K562 (cell line): Measurements from ENCODE around the gene PAN2. TPM values are rescaled to one million over a fixed set of nuclear protein-coding genes. Genes with fewer than 3 reads are reported as not detected.
A peak's percentile ranks its signal among the peaks of the same experiment; 100 is the strongest.

Experiments used
- ELF4 ChIP-seq: fragments of 450-650 bp; formaldehyde crosslinking; IDR thresholded peaks from 2 replicates; pipeline ENCODE4 v1.4.0; 2022; ENCODE audit warnings: missing genetic modification characterization
- FOXA3 ChIP-seq, 2 experiments: fragments of 450-650 bp in 1 of 2; sonication (generic) in 1 of 2; formaldehyde crosslinking; IDR thresholded peaks in 1 of 2; conservative IDR thresholded peaks in 1 of 2; 2 replicates each; pipeline versions ENCODE4 v1.4.0 to v1.8.0; 2020 to 2022; ENCODE audit warnings: mild to moderate bottlenecking in 2 of 2, missing genetic modification reagents in 1 of 2
- MCM3 ChIP-seq: fragments of 450-650 bp; IDR thresholded peaks from 2 replicates; pipeline ENCODE4 v1.6.1; 2016
- POLR3G ChIP-seq: IDR thresholded peaks from 2 replicates; pipeline ENCODE4 v1.6.1; 2011; ENCODE audit not compliant: insufficient read length, insufficient replicate concordance; ENCODE audit errors: extremely low read depth
- RCOR1 ChIP-seq, 2 experiments: IDR thresholded peaks; 2 replicates each; pipeline ENCODE4 v1.6.1; 2012; ENCODE audit warnings: low read depth in 2 of 2, low read length in 2 of 2, borderline replicate concordance in 1 of 2, improper control_type of control experiment in 1 of 2
- YBX1 ChIP-seq: fragments of 450-650 bp; IDR thresholded peaks from 2 replicates; pipeline ENCODE4 v1.7.1; 2016; ENCODE audit warnings: mild to moderate bottlenecking
- ZBTB17 ChIP-seq: fragments of 450-650 bp; formaldehyde crosslinking; IDR thresholded peaks from 2 replicates; pipeline ENCODE4 v1.4.0; 2020; ENCODE audit warnings: mild to moderate bottlenecking
- ZNF174 ChIP-seq: fragments of 250-450 bp; sonication (Bioruptor Pico); IDR thresholded peaks from 2 replicates; pipeline ENCODE4 v1.4.0; 2020; ENCODE audit warnings: mild to moderate bottlenecking
- ZNF197 ChIP-seq: fragments of 200-800 bp; sonication (Bioruptor generic); IDR thresholded peaks from 2 replicates; pipeline ENCODE4 v1.6.1; 2016; ENCODE audit warnings: low read depth, missing genetic modification characterization, missing compliant biosample characterization
- ZNF584 ChIP-seq: fragments of 200-800 bp; sonication (Bioruptor generic); IDR thresholded peaks from 2 replicates; pipeline ENCODE4 v1.6.1; 2016; ENCODE audit warnings: low read depth, mild to moderate bottlenecking, missing genetic modification characterization, missing compliant biosample characterization
- polyA plus RNA-seq, 8 experiments: library from polyadenylated mRNA; depleted of rRNA in 4 of 8; stranded (reverse) in 5 of 8; unstranded in 3 of 8; fragments of >200 nt; fragmentation: Nextera tagmentation in 2 of 8; fragmentation: Illumina TruSeq in 1 of 8; extraction: Ambion mirVana in 2 of 8; extraction: Trizol in 1 of 8; gene quantifications; 2 replicates each; pipeline versions ENCODE4 v1.2.1 to v1.2.3, GENCODE V29; 2011 to 2014; ENCODE audit warnings: inconsistent platforms in 1 of 8, missing spikeins in 1 of 8
- total RNA-seq, 7 experiments: library from RNA; depleted of rRNA in 6 of 7; stranded (reverse); fragments of >200 nt in 6 of 7; fragmentation: Illumina TruSeq in 2 of 7; extraction: Trizol in 2 of 7; gene quantifications; 2 replicates each; pipeline versions ENCODE4 v1.2.1 to v1.2.3, GENCODE V29; 2011 to 2021; ENCODE audit warnings: low replicate concordance in 1 of 7
- TF ChIP-seq, protein P1 (sequence below): sonication (generic); formaldehyde crosslinking; IDR thresholded peaks from 2 replicates; pipeline ENCODE4 v1.8.0; 2023; ENCODE audit warnings: missing genetic modification reagents, mild to moderate bottlenecking, borderline replicate concordance
- TF ChIP-seq, protein P2 (sequence below): fragments of 450-650 bp; IDR thresholded peaks from 2 replicates; pipeline ENCODE4 v1.6.1; 2014; ENCODE audit warnings: low read depth, mild to moderate bottlenecking, moderate library complexity, borderline replicate concordance
- TF ChIP-seq, protein P3 (sequence below): fragments of 450-650 bp; IDR thresholded peaks from 2 replicates; pipeline ENCODE4 v1.6.1; 2016; ENCODE audit warnings: missing biosample characterization, missing genetic modification characterization
- TF ChIP-seq, protein P4 (sequence below): fragments of 450-650 bp; IDR thresholded peaks from 2 replicates; pipeline ENCODE4 v1.6.1; 2016; ENCODE audit warnings: borderline replicate concordance
- TF ChIP-seq, protein P5 (sequence below): fragments of 250-450 bp; sonication (Bioruptor Pico); IDR thresholded peaks from 2 replicates; pipeline ENCODE4 v1.8.0; 2022; ENCODE audit warnings: inconsistent platforms

PAN2 gene
- total and polyA plus RNA-seq, 9 of the 15 experiments (the other 6 are each of a cell fraction or from before 2014, with no cell fraction given) = 15.0 to 66.1 (median 25.9) TPM

DNA sequence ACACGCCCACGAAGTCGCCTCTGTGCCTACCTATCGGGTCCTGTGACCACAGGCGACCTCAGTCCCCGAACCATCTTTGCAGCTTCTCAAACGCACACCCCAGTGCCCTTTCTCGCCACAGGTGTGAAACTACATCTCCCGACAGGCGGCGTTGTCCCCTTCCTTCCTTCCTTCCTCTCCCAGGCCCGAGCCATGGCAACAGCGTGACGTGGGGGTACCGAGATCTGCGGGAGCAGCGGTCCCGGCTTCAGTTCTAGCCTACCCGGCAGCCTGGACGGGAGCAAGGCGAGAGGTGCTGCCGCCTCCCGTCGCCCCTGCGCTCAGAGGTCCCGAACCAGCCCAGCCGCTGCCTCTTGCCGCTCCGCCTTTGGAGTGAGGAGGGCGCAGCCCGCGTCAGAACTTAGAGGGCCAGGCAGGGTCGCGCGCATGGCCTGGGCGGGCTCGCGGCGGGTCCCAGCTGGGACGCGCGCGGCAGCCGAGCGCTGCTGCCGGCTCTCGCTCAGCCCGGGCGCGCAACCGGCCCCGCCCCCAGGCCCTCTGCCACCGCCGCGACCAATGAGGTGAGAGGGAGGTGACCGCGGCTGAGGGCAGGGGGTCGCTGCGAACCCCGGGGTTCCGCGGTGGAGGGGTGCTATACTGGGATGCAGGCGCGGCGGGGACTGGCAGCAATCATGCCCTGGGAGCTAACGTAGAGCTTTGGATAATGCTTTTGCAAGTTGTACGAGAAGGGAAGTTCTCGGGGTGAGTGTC lies 66.9 kb downstream of the PAN2 start, which contains the start of gene COQ10A (continued):
- TF ChIP-seq, protein P1, sequence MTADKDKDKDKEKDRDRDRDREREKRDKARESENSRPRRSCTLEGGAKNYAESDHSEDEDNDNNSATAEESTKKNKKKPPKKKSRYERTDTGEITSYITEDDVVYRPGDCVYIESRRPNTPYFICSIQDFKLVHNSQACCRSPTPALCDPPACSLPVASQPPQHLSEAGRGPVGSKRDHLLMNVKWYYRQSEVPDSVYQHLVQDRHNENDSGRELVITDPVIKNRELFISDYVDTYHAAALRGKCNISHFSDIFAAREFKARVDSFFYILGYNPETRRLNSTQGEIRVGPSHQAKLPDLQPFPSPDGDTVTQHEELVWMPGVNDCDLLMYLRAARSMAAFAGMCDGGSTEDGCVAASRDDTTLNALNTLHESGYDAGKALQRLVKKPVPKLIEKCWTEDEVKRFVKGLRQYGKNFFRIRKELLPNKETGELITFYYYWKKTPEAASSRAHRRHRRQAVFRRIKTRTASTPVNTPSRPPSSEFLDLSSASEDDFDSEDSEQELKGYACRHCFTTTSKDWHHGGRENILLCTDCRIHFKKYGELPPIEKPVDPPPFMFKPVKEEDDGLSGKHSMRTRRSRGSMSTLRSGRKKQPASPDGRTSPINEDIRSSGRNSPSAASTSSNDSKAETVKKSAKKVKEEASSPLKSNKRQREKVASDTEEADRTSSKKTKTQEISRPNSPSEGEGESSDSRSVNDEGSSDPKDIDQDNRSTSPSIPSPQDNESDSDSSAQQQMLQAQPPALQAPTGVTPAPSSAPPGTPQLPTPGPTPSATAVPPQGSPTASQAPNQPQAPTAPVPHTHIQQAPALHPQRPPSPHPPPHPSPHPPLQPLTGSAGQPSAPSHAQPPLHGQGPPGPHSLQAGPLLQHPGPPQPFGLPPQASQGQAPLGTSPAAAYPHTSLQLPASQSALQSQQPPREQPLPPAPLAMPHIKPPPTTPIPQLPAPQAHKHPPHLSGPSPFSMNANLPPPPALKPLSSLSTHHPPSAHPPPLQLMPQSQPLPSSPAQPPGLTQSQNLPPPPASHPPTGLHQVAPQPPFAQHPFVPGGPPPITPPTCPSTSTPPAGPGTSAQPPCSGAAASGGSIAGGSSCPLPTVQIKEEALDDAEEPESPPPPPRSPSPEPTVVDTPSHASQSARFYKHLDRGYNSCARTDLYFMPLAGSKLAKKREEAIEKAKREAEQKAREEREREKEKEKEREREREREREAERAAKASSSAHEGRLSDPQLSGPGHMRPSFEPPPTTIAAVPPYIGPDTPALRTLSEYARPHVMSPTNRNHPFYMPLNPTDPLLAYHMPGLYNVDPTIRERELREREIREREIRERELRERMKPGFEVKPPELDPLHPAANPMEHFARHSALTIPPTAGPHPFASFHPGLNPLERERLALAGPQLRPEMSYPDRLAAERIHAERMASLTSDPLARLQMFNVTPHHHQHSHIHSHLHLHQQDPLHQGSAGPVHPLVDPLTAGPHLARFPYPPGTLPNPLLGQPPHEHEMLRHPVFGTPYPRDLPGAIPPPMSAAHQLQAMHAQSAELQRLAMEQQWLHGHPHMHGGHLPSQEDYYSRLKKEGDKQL (CRISPR knock-in tag) = no peak
- TF ChIP-seq ZNF197 (CRISPR knock-in tag) (no peak), ZBTB17 (peak; percentile 61; the same call in 1 of the 2 replicates), YBX1 (no peak), ZNF584 (CRISPR knock-in tag) (no peak), POLR3G (no peak), FOXA3 (CRISPR knock-in tag; conservative IDR thresholded peaks at IDR 0.05 in 1 of 2, IDR thresholded peaks at IDR 0.05 in 1 of 2) (no peak), RCOR1 (IDR thresholded peaks at IDR 0.05; ENCODE audit: borderline replicate concordance in 1 of 2, low read depth in 2 of 2, low read length in 2 of 2) (peak in 1 of 2 experiments; percentile 79; a peak in 1 of 4 replicates), MCM3 (no peak), ELF4 (CRISPR knock-in tag) (0 out of 2 replicates have a peak, but pooled peaks have one; percentile 49), ZNF174 (CRISPR knock-in tag) (no peak)
- TF ChIP-seq, protein P2, sequence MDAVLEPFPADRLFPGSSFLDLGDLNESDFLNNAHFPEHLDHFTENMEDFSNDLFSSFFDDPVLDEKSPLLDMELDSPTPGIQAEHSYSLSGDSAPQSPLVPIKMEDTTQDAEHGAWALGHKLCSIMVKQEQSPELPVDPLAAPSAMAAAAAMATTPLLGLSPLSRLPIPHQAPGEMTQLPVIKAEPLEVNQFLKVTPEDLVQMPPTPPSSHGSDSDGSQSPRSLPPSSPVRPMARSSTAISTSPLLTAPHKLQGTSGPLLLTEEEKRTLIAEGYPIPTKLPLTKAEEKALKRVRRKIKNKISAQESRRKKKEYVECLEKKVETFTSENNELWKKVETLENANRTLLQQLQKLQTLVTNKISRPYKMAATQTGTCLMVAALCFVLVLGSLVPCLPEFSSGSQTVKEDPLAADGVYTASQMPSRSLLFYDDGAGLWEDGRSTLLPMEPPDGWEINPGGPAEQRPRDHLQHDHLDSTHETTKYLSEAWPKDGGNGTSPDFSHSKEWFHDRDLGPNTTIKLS = peak; percentile 77
- TF ChIP-seq, protein P3, sequence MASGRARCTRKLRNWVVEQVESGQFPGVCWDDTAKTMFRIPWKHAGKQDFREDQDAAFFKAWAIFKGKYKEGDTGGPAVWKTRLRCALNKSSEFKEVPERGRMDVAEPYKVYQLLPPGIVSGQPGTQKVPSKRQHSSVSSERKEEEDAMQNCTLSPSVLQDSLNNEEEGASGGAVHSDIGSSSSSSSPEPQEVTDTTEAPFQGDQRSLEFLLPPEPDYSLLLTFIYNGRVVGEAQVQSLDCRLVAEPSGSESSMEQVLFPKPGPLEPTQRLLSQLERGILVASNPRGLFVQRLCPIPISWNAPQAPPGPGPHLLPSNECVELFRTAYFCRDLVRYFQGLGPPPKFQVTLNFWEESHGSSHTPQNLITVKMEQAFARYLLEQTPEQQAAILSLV (tag) = no peak
- TF ChIP-seq, protein P4, sequence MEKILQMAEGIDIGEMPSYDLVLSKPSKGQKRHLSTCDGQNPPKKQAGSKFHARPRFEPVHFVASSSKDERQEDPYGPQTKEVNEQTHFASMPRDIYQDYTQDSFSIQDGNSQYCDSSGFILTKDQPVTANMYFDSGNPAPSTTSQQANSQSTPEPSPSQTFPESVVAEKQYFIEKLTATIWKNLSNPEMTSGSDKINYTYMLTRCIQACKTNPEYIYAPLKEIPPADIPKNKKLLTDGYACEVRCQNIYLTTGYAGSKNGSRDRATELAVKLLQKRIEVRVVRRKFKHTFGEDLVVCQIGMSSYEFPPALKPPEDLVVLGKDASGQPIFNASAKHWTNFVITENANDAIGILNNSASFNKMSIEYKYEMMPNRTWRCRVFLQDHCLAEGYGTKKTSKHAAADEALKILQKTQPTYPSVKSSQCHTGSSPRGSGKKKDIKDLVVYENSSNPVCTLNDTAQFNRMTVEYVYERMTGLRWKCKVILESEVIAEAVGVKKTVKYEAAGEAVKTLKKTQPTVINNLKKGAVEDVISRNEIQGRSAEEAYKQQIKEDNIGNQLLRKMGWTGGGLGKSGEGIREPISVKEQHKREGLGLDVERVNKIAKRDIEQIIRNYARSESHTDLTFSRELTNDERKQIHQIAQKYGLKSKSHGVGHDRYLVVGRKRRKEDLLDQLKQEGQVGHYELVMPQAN = peak; percentile 68
- TF ChIP-seq, protein P5, sequence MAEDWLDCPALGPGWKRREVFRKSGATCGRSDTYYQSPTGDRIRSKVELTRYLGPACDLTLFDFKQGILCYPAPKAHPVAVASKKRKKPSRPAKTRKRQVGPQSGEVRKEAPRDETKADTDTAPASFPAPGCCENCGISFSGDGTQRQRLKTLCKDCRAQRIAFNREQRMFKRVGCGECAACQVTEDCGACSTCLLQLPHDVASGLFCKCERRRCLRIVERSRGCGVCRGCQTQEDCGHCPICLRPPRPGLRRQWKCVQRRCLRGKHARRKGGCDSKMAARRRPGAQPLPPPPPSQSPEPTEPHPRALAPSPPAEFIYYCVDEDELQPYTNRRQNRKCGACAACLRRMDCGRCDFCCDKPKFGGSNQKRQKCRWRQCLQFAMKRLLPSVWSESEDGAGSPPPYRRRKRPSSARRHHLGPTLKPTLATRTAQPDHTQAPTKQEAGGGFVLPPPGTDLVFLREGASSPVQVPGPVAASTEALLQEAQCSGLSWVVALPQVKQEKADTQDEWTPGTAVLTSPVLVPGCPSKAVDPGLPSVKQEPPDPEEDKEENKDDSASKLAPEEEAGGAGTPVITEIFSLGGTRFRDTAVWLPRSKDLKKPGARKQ (CRISPR knock-in tag) = no peak
